ENCODE measurements around the gene SIGLEC14. TPM values are rescaled to one million over a fixed set of nuclear protein-coding genes. Genes with fewer than 3 reads are reported as not detected.

Gene SIGLEC14
- total RNA-seq, 3 donors from 2014 or later = 3.5 to 7.9 TPM; not detected in 1

DNA sequence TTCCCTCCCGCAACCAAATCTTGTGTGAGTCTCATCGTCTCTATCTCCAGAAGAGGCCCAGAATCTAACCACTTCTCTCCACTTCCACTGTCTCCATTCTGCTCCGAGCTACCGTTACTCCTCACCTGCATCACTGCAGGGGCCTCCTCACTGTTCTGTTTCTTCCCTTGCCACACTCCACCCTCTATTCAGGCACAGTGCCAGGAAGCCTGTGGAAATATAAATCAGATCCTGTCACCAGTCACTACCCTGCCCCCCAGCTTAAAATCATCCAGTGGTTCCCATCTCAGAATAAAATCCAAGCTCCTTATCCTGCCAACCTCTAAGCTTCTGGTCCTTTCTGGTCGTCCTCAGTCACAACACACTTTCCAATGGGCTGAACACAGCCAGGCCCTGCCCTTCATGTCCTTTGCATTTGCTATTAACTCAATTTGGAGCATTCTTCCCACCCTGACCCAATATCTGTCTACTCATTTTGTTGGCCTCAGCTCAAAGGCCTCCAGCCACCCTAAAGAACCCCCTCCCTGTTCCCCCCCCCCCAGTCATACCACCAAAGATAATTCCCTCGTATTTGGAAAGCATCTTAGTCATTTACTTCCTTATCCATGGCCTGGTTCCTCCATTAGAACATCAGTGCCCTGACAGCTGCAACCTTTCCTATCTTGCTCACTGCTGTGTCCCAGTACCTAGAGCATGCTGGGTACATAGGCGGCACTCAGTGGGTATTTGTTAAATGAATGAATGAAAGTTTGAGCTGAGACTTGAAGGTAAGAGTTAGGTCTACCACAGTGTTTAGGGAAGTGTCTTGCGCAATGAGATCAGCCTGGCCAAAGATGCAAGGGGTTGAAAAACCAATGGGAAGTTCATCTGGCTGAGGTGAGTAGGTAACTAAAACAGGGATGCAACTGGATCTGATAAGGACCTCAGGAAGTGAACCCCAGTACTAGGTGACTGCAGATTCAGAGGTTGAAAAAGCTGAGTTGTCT lies 51.1 kb downstream of the SIGLEC14 start:
- Histone ChIP-seq H3K4me1 (ENCODE audit: low read depth) (peaks cover 2% of the 10 kb centered on the region), H3K4me3 (no peak overlapping the region), H3K9me3 (no peaks in the 10 kb centered on the region), H3K36me3 (ENCODE audit: low read depth) (no peaks in the 10 kb centered on the region)
- TF ChIP-seq, protein P1, sequence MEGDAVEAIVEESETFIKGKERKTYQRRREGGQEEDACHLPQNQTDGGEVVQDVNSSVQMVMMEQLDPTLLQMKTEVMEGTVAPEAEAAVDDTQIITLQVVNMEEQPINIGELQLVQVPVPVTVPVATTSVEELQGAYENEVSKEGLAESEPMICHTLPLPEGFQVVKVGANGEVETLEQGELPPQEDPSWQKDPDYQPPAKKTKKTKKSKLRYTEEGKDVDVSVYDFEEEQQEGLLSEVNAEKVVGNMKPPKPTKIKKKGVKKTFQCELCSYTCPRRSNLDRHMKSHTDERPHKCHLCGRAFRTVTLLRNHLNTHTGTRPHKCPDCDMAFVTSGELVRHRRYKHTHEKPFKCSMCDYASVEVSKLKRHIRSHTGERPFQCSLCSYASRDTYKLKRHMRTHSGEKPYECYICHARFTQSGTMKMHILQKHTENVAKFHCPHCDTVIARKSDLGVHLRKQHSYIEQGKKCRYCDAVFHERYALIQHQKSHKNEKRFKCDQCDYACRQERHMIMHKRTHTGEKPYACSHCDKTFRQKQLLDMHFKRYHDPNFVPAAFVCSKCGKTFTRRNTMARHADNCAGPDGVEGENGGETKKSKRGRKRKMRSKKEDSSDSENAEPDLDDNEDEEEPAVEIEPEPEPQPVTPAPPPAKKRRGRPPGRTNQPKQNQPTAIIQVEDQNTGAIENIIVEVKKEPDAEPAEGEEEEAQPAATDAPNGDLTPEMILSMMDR (IDR thresholded peaks at IDR 0.05) = no peak
- DNase-seq = no peak
- ATAC-seq = no peak
- intact Hi-C loops (cut with DNase I, micrococcal nuclease) = no loop called here

DNA sequence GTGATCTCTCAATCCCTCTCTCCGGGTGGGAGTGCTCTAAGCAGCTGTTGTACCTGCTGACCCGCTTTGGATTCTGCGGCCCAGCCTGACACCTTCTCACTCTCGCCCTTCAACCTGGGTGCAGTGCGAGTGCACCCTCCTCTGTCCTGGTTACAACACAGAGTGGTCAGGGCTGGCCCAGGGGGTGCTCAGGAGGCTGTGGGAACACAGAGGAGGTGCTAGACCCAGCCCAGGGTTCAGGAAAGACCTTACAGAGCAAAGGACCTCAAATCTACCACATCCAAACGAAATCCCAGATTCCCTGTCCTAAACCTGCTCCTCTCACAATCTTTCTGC lies 51.9 kb downstream of the SIGLEC14 start:
- H3K9me3 ChIP-seq = no peaks in the 10 kb centered on the region
- no peaks in the 10 kb centered on the region for H3K36me3 ChIP-seq (ENCODE audit: low read depth)
- H3K4me3 ChIP-seq = no peak overlapping the region
- TF ChIP-seq, protein P1 (IDR thresholded peaks at IDR 0.05) = no peak
- intact Hi-C loops (cut with DNase I, micrococcal nuclease) = no loop called here
- H3K4me1 ChIP-seq (ENCODE audit: low read depth) = peaks cover 2% of the 10 kb centered on the region
- ATAC-seq (peak; percentile 9), DNase-seq (no peak)

DNA sequence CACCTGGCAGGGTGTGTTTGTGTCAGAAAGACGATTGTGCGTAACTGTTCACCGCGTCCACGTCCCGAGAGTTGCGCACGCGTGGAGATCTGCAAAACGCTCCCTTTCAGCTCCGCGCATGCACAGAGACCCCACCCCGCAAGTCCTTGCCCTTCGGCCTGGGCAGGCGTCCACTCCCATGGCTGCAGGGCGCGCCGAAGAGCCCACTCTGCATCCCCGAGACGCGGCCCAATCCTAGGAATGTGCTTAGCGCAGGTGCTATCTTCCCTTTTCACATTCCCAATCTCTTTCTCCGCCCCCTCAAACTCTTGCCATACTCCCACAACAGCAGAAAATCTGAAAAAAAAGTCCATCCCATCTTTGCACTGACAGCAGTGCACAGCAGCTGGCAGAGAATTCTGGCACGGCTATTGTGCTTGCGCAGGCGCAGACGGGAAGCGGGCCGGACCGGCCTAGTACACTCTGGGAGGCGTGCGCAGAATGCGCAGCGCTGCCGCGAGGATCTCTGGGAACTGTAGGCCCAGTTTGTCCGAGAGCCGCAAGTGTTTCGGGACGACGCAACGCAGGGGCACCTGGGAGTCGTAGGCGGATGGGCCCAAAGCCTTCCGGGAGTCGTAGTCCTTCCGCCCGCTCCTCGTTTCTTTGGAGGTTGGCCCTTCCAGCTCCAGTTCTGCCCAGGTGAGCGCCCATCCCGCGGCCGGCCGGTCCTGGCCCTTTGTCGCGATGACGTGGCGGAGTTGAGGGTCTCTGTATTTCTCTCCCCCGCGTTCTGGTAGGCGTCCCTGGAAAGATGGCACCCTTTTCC lies 52.5 kb downstream of the SIGLEC14 start:
- H3K9me3 ChIP-seq = no peaks in the 10 kb centered on the region
- ATAC-seq = peak; percentile 100
- intact Hi-C loops (cut with DNase I, micrococcal nuclease) = no loop called here

DNA sequence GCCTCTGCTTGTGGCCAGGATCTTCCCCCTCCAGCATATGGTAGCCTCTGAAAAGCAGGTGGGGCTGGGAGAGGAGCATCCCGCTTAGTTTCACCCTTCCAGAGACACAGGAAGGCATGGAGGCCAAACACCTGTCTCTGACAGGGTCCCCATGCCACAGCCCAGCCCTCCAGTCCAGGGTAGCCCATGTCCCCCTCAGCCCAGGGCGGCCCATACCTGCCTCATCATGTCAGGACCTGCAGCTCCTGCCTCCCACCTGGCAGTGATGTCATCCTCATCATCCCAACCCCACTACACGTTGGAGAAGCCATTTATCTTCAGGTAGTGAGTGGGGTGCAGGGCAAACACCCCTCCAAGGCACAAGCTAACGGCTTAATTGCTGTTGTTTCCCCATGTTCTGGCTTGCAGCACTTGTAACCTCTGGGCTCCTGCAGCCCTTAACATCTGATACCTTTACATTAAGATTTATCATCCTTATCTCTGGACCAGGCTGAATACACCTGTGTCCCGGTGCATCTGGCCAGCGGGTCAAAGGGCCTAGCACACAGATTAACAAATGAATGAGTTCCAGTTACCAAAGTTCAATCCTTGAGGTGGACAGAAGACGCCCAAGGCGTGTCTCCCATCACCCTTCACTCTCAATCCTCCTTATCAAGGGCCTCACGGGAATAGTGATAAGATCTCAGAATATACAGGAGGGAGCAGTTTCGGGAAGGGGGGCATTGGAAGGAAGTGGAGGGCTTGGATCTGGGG lies 53.3 kb downstream of the SIGLEC14 start:
- DNase-seq (peak in 1 of 3 donors; percentile 54), ATAC-seq (peak; percentile 7)
- H3K4me3 ChIP-seq = peak overlapping the region; percentile 34
- no peaks in the 10 kb centered on the region for H3K36me3 ChIP-seq (ENCODE audit: low read depth)
- TF ChIP-seq, protein P1 (IDR thresholded peaks at IDR 0.05) = no peak
- peaks cover 2% of the 10 kb centered on the region for H3K4me1 ChIP-seq (ENCODE audit: low read depth)
- intact Hi-C loops (cut with DNase I, micrococcal nuclease) = no loop called here
- peaks cover 3% of the 10 kb centered on the region for H3K9me3 ChIP-seq

More for the DNA sequence above, 52.5 kb downstream of the SIGLEC14 start:
- TF ChIP-seq, protein P1 (IDR thresholded peaks at IDR 0.05) = no peak
- DNase-seq = peak; percentile 99
- H3K36me3 ChIP-seq (ENCODE audit: low read depth) = no peaks in the 10 kb centered on the region
- peaks cover 2% of the 10 kb centered on the region for H3K4me1 ChIP-seq (ENCODE audit: low read depth)
- H3K4me3 ChIP-seq = peak overlapping the region; percentile 34

Small RNA genes lying within 50 kb of the gene (microRNA-seq; reads per million reads assigned to microRNA genes)
- gene MIR125A (5,952 reads per million, percentile 93 among the genes with 10 or more reads in this experiment), gene MIR99B (2,735 reads per million, percentile 89 among the genes with 10 or more reads in this experiment), gene MIRLET7E (7,959 reads per million, percentile 94 among the genes with 10 or more reads in this experiment)

Other genes starting within 250 kb of the SIGLEC14 start
- gene SIGLEC10, start 229.2 kb downstream of the SIGLEC14 start, total RNA-seq = 10 to 100 TPM in 1 of 3 donors, 1 to 10 TPM in 2; 1.3 to 10.8 (median 3.8) TPM
- gene SIGLEC8, start 188.4 kb downstream of the SIGLEC14 start, total RNA-seq = 1 to 10 TPM in 2 of 3 donors, under 1 TPM in 1; 0.46 to 2.0 (median 1.5) TPM
- under 1 TPM in 1 of 3 donors, not detected in 2; 0.58 TPM for gene CEACAM18, start 168.3 kb downstream of the SIGLEC14 start, total RNA-seq
- gene SIGLEC12, start 145.0 kb downstream of the SIGLEC14 start, total RNA-seq = 1 to 10 TPM in 1 of 3 donors, under 1 TPM in 1, not detected in 1; 0.22 to 1.5 TPM
- gene SIGLEC6, start 115.2 kb downstream of the SIGLEC14 start, total RNA-seq = 1 to 10 TPM in 2 of 3 donors, under 1 TPM in 1; 0.75 to 3.6 (median 2.8) TPM
- gene ZNF175, start 75.5 kb downstream of the SIGLEC14 start, total RNA-seq = 10 to 100 TPM in 1 of 3 donors, 1 to 10 TPM in 2; 9.4 to 13.6 (median 9.8) TPM
- under 1 TPM in 2 of 3 donors, not detected in 1; 0.32 to 0.84 TPM for gene SIGLEC5, start 16.4 kb downstream of the SIGLEC14 start, total RNA-seq
- gene SPACA6, start 46.5 kb upstream of the SIGLEC14 start, total RNA-seq = 10 to 100 TPM in 1 of 3 donors, 1 to 10 TPM in 2; 2.9 to 35.5 (median 4.1) TPM
- gene HAS1, start 77.2 kb upstream of the SIGLEC14 start, total RNA-seq = under 1 TPM in 2 of 3 donors, not detected in 1; 0.14 to 0.51 TPM
- gene FPR1, start 105.1 kb upstream of the SIGLEC14 start, total RNA-seq = 10 to 100 TPM in 1 of 3 donors, 1 to 10 TPM in 1, not detected in 1; 3.6 to 14.5 TPM
- 1 to 10 TPM in 1 of 3 donors, under 1 TPM in 1, not detected in 1; 0.41 to 2.7 TPM for gene FPR2, start 114.4 kb upstream of the SIGLEC14 start, total RNA-seq
- 1 to 10 TPM; 3.6 to 9.8 (median 7.4) TPM for gene FPR3, start 148.3 kb upstream of the SIGLEC14 start, total RNA-seq
- 10 to 100 TPM in 1 of 3 donors, 1 to 10 TPM in 2; 5.8 to 17.2 (median 9.7) TPM for gene ZNF577, start 241.1 kb upstream of the SIGLEC14 start, total RNA-seq

All from mucosa of descending colon (tissue), 3 donors.